B cell (primary cell): Measurements from ENCODE around the gene GUCY1B1. TPM values are rescaled to one million over a fixed set of nuclear protein-coding genes. Genes with fewer than 3 reads are reported as not detected.

Experiments
- ATAC-seq: fragments of 200-7000 bp; cut with Tn5 transposase; one replicate; pipeline ENCODE4 v1.10.0; 2021; ENCODE audit warnings: low read depth, mild to moderate bottlenecking, moderate number of reproducible peaks, moderate library complexity
- CTCF ChIA-PET: fragments of 350-600 bp; sonication (Branson Sonifier 250); formaldehyde crosslinking; loops from one replicate; lab custom pipeline; 2021; ENCODE audit warnings: antibody characterized with exemption, inconsistent platforms; lab: Charles Lee
- POLR2A ChIA-PET: fragments of 350-600 bp; sonication (Branson Sonifier 250); formaldehyde crosslinking; loops from one replicate; lab custom pipeline; 2021; ENCODE audit warnings: antibody characterized with exemption; lab: Charles Lee
- DNase-seq: peaks from one replicate; pipeline ENCODE4 v3.0.0; 2013
- H2AFZ ChIP-seq: 2 replicates; pipeline ENCODE4 v1.6.1; 2012; ENCODE audit warnings: mild to moderate bottlenecking, low read depth, low read length; ENCODE audit not compliant: insufficient read depth, poor library complexity, severe bottlenecking
- H3K27ac ChIP-seq, 2 donors: 1 replicate in 1 of 2; 2 replicates in 1 of 2; pipeline ENCODE4 v1.5.1; 2012 to 2013; ENCODE audit warnings: low read length in 2 of 2, mild to moderate bottlenecking in 2 of 2, moderate library complexity in 1 of 2
- H3K27me3 ChIP-seq, 4 experiments: fragments of 200-600 bp in 1 of 4; sonication (generic) in 1 of 4; replicated peaks in 1 of 4; 1 replicate in 2 of 4; 2 replicates in 2 of 4; pipeline versions ENCODE4 v1.6.1 to v1.7.0; 2013 to 2016; ENCODE audit warnings: low read length in 3 of 4, mild to moderate bottlenecking in 2 of 4, mixed read lengths in 1 of 4, moderate library complexity in 1 of 4; ENCODE audit not compliant: insufficient read depth in 4 of 4, control insufficient read depth in 3 of 4; ENCODE audit errors: control extremely low read depth in 1 of 4
- H3K36me3 ChIP-seq, 2 experiments: replicated peaks in 1 of 2; 1 replicate in 1 of 2; 2 replicates in 1 of 2; pipeline versions ENCODE4 v1.6.1 to v1.7.1; 2013; ENCODE audit warnings: low read length in 1 of 2; ENCODE audit not compliant: insufficient read depth in 2 of 2, control insufficient read depth in 1 of 2; ENCODE audit errors: control extremely low read depth in 1 of 2, extremely low read depth in 1 of 2
- H3K4me1 ChIP-seq, 2 donors: fragments of 200-600 bp in 1 of 2; sonication (generic) in 1 of 2; 1 replicate in 1 of 2; 2 replicates in 1 of 2; pipeline versions ENCODE4 v1.5.1 to v1.6.1; 2013 to 2017; ENCODE audit warnings: low read length in 2 of 2; ENCODE audit not compliant: control insufficient read depth in 2 of 2, insufficient read depth in 2 of 2
- H3K4me2 ChIP-seq: replicated peaks from 2 replicates; pipeline ENCODE3; 2012; ENCODE audit warnings: mild to moderate bottlenecking, low read depth, low read length; ENCODE audit not compliant: poor library complexity, severe bottlenecking
- H3K4me3 ChIP-seq, 5 experiments: fragments of 200-600 bp in 1 of 5; sonication (generic) in 1 of 5; 1 replicate in 3 of 5; 2 replicates in 2 of 5; pipeline versions ENCODE4 v1.5.1 to v1.7.0; 2011 to 2016; ENCODE audit warnings: low read length in 4 of 5, mild to moderate bottlenecking in 4 of 5, low read depth in 2 of 5, control low read depth in 1 of 5, moderate library complexity in 1 of 5; ENCODE audit not compliant: insufficient read depth in 1 of 5; ENCODE audit errors: control extremely low read depth in 1 of 5, extremely low read depth in 1 of 5
- H3K79me2 ChIP-seq: fragments of 200-600 bp; sonication (generic); one replicate; pipeline ENCODE4 v1.6.0; 2016; ENCODE audit warnings: low read length; ENCODE audit not compliant: control insufficient read depth, insufficient read depth
- H3K9ac ChIP-seq: fragments of 200-600 bp; sonication (generic); 2 replicates; pipeline ENCODE4 v1.6.1; 2017; ENCODE audit warnings: mild to moderate bottlenecking, low read length, moderate library complexity
- H3K9me3 ChIP-seq, 3 donors: one replicate each; pipeline versions ENCODE4 v1.6.1 to v1.7.1; 2013; ENCODE audit warnings: low read length in 2 of 3; ENCODE audit not compliant: control insufficient read depth in 2 of 3, insufficient read depth in 1 of 3; ENCODE audit errors: control extremely low read depth in 1 of 3
- H4K20me1 ChIP-seq: 2 replicates; pipeline ENCODE4 v1.6.0; 2012; ENCODE audit warnings: mild to moderate bottlenecking, low read length; ENCODE audit not compliant: insufficient read depth, control insufficient read depth, poor library complexity, severe bottlenecking
- H3K27ac Mint-ChIP-seq: one replicate; pipeline ENCODE4 v1.8.0; 2021; ENCODE audit warnings: mixed read lengths
- H3K27me3 Mint-ChIP-seq: one replicate; pipeline ENCODE4 v1.8.0; 2021; ENCODE audit warnings: mixed read lengths
- H3K4me1 Mint-ChIP-seq: one replicate; pipeline ENCODE4 v1.8.0; 2021; ENCODE audit warnings: mixed read lengths
- H3K4me3 Mint-ChIP-seq: one replicate; pipeline ENCODE4 v1.8.0; 2021; ENCODE audit warnings: mixed read lengths
- H3K9me3 Mint-ChIP-seq: one replicate; pipeline ENCODE4 v1.8.0; 2022; ENCODE audit warnings: mixed read lengths; ENCODE audit not compliant: insufficient read depth
- CTCF ChIP-seq: fragments of 200-600 bp; IDR thresholded peaks from one replicate; pipeline ENCODE4 v1.8.0; 2022; ENCODE audit warnings: antibody characterized with exemption, mild to moderate bottlenecking
- EZH2 ChIP-seq: IDR thresholded peaks from 2 replicates; pipeline ENCODE4 v1.6.1; 2012; ENCODE audit warnings: borderline replicate concordance, low read depth, mild to moderate bottlenecking, moderate library complexity, low read length; ENCODE audit not compliant: insufficient read depth, poor library complexity, severe bottlenecking
- WGBS: methylation state at CpG from one replicate; pipeline ENCODE4 v1.1.5; 2013; ENCODE audit warnings: missing lambda C conversion rate; ENCODE audit not compliant: insufficient coverage; 5-methylcytosine and 5-hydroxymethylcytosine counted together
- intact Hi-C: fragments of 100-400 bp; cut with micrococcal nuclease; formaldehyde crosslinking; loops from one replicate; pipeline ENCODE4 v1.10.0; 2022
- polyA plus RNA-seq: library from polyadenylated mRNA; depleted of rRNA; stranded (reverse); fragments of >200 nt; gene quantifications from 2 replicates; pipeline ENCODE4 v1.2.3, GENCODE V29; 2012
- total RNA-seq, 2 donors: library from RNA; stranded (reverse); fragments of 120-200 nt in 1 of 2; gene quantifications; 1 replicate in 1 of 2; 2 replicates in 1 of 2; pipeline versions ENCODE4 v1.2.3 to v1.2.4, GENCODE V29; 2013 to 2022

The GUCY1B1 gene
- total and polyA plus RNA-seq, 2 donors (not counting 1 experiment from before 2014, with no cell fraction given) = 0.09 to 0.10 TPM

- Histone ChIP-seq H3K36me3 (no peaks in the 10 kb centered on the region), H2AFZ (no peak overlapping the region), H3K4me2 (no peak overlapping the region), H3K27ac (no peak overlapping the region), H3K27me3 (no peaks in the 10 kb centered on the region), H3K79me2 (no peaks in the 10 kb centered on the region), H3K4me3 (no peak overlapping the region), H3K4me1 (no peaks in the 10 kb centered on the region), H3K9ac (no peak overlapping the region), H4K20me1 (no peaks in the 10 kb centered on the region), H3K9me3 (peaks cover 0 to 3% (median 0%) of the 10 kb centered on the region in 3 donors)
- Mint-ChIP-seq H3K27me3 (no peaks in the 10 kb centered on the region), H3K9me3 (no peaks in the 10 kb centered on the region), H3K4me1 (no peaks in the 10 kb centered on the region), H3K27ac (no peak overlapping the region), H3K4me3 (no peak overlapping the region)
- no peak for ATAC-seq
- ChIA-PET POLR2A (no interaction called here), CTCF (no interaction called here)
- no CpG with 5 or more reads among the region's 1 CpG for WGBS
- DNase-seq = no peak
- intact Hi-C loops = no loop called here
- TF ChIP-seq EZH2 (no peak), CTCF (no peak)
Observed at GRCh38 chr4:155713911-155714310, 44.9 kb upstream of the GUCY1B1 start.

GRCh38 chr4:155722336-155722735 is 36.5 kb upstream of the GUCY1B1 start:
- Histone ChIP-seq H3K27me3 (no peaks in the 10 kb centered on the region), H3K79me2 (no peaks in the 10 kb centered on the region), H3K27ac (no peak overlapping the region), H3K4me2 (no peak overlapping the region), H3K36me3 (no peaks in the 10 kb centered on the region), H3K9me3 (no peaks in the 10 kb centered on the region), H3K9ac (no peak overlapping the region), H2AFZ (no peak overlapping the region), H4K20me1 (no peaks in the 10 kb centered on the region), H3K4me3 (no peak overlapping the region), H3K4me1 (no peaks in the 10 kb centered on the region)
- WGBS = no CpG with 5 or more reads among the region's 1 CpG
- Mint-ChIP-seq H3K9me3 (no peaks in the 10 kb centered on the region), H3K27ac (no peak overlapping the region), H3K4me3 (no peak overlapping the region), H3K4me1 (no peaks in the 10 kb centered on the region), H3K27me3 (no peaks in the 10 kb centered on the region)
- intact Hi-C loops = no loop called here
- TF ChIP-seq CTCF (no peak), EZH2 (no peak)
- no peak for DNase-seq
- ChIA-PET CTCF (no interaction called here), POLR2A (no interaction called here)
- ATAC-seq = no peak
